KOPT-K1 (cell line): ENCODE results near the gene TK2.
A peak's percentile ranks its signal among the peaks of the same experiment; 100 is the strongest.
"Not testable (repeated sequence)": the region's sequence is repeated elsewhere in the genome, so short reads cannot be mapped to it uniquely, and the experiment has no call there.

ENCODE experiments used
- H3K27ac ChIP-seq: fragments of 200-600 bp; sonication (generic); 2 replicates; pipeline ENCODE4 v1.5.1; 2016; ENCODE audit warnings: antibody characterized with exemption, mild to moderate bottlenecking, low read depth, low read length; ENCODE audit not compliant: poor library complexity, severe bottlenecking
- H3K36me3 ChIP-seq: fragments of 200-600 bp; sonication (generic); 2 replicates; pipeline ENCODE4 v1.5.1; 2017; ENCODE audit warnings: antibody characterized with exemption, mild to moderate bottlenecking, low read length, moderate library complexity; ENCODE audit not compliant: insufficient read depth
- H3K9me3 ChIP-seq: fragments of 200-600 bp; sonication (generic); 2 replicates; pipeline ENCODE4 v1.5.1; 2017; ENCODE audit warnings: antibody characterized with exemption, low read length, mild to moderate bottlenecking; ENCODE audit not compliant: insufficient read depth, poor library complexity, severe bottlenecking

The TK2 gene

GRCh38 chr16:66521951-66522771 is 27.8 kb downstream of the TK2 start:
- Histone ChIP-seq H3K36me3 (no peaks in the 10 kb centered on the region), H3K9me3 (no peaks in the 10 kb centered on the region), H3K27ac (peak overlapping the region; percentile 76)

GRCh38 chr16:66521252-66521713 is 28.6 kb downstream of the TK2 start:
- Histone ChIP-seq H3K27ac (peak overlapping the region; percentile 76), H3K9me3 (no peaks in the 10 kb centered on the region)

GRCh38 chr16:66520406-66521170 is 29.3 kb downstream of the TK2 start:
- Histone ChIP-seq H3K36me3 (no peaks in the 10 kb centered on the region), H3K9me3 (no peaks in the 10 kb centered on the region)

More at GRCh38 chr16:66521252-66521713, 28.6 kb downstream of the TK2 start:
- no peaks in the 10 kb centered on the region for H3K36me3 ChIP-seq

GRCh38 chr16:66519482-66520373 is 30.2 kb downstream of the TK2 start:
- H3K27ac ChIP-seq = peak overlapping the region; percentile 76
- no peaks in the 10 kb centered on the region for H3K9me3 ChIP-seq

More at GRCh38 chr16:66520406-66521170, 29.3 kb downstream of the TK2 start:
- peak overlapping the region; percentile 76 for H3K27ac ChIP-seq

GRCh38 chr16:66517586-66518263 is 32.2 kb downstream of the TK2 start:
- Histone ChIP-seq H3K9me3 (no peaks in the 10 kb centered on the region), H3K36me3 (no peaks in the 10 kb centered on the region), H3K27ac (peak overlapping the region; percentile 63)

More at GRCh38 chr16:66519482-66520373, 30.2 kb downstream of the TK2 start:
- H3K36me3 ChIP-seq = no peaks in the 10 kb centered on the region

GRCh38 chr16:66516808-66517585 is 32.9 kb downstream of the TK2 start:
- Histone ChIP-seq H3K36me3 (no peaks in the 10 kb centered on the region), H3K9me3 (no peaks in the 10 kb centered on the region), H3K27ac (peak overlapping the region; percentile 63)

- Histone ChIP-seq H3K27ac (peak overlapping the region; percentile 63), H3K9me3 (no peaks in the 10 kb centered on the region), H3K36me3 (no peaks in the 10 kb centered on the region)
Measured at GRCh38 chr16:66516509-66516807, 33.5 kb downstream of the TK2 start.

GRCh38 chr16:66515596-66516508 is 34.1 kb downstream of the TK2 start:
- no peaks in the 10 kb centered on the region for H3K36me3 ChIP-seq
- H3K27ac ChIP-seq = peak overlapping the region; percentile 63
- no peaks in the 10 kb centered on the region for H3K9me3 ChIP-seq

GRCh38 chr16:66514980-66515595 is 34.8 kb downstream of the TK2 start:
- H3K9me3 ChIP-seq, H3K36me3 ChIP-seq: not testable (repeated sequence)
- peak overlapping the region; percentile 23 for H3K27ac ChIP-seq

GRCh38 chr16:66514391-66514790 is 35.5 kb downstream of the TK2 start:
- not testable (repeated sequence) for H3K9me3 ChIP-seq, H3K36me3 ChIP-seq, H3K27ac ChIP-seq

GRCh38 chr16:66513111-66513723 is 36.7 kb downstream of the TK2 start:
- Histone ChIP-seq H3K27ac (no peak overlapping the region), H3K9me3 (no peaks in the 10 kb centered on the region), H3K36me3 (no peaks in the 10 kb centered on the region)

GRCh38 chr16:66512272-66513110 is 37.4 kb downstream of the TK2 start:
- H3K27ac ChIP-seq = no peak overlapping the region

More at GRCh38 chr16:66512272-66513110, 37.4 kb downstream of the TK2 start:
- H3K36me3 ChIP-seq = no peaks in the 10 kb centered on the region
- H3K9me3 ChIP-seq = no peaks in the 10 kb centered on the region
